Lower leg skin (tissue), 4 donors: ENCODE measurements around the gene NELL1. TPM values are rescaled to one million over a fixed set of nuclear protein-coding genes. Genes with fewer than 3 reads are reported as not detected.

Experiments
- DNase-seq, 2 donors: peaks; one replicate each; pipeline ENCODE4 v3.0.0-alpha.2; 2019; ENCODE audit warnings: low spot score in 2 of 2
- H3K4me3 ChIP-seq: fragments of 200-600 bp; sonication (generic); 2 replicates; pipeline ENCODE4 v1.5.1; 2017; ENCODE audit warnings: mild to moderate bottlenecking, low read depth; ENCODE audit not compliant: poor library complexity, severe bottlenecking
- CTCF ChIP-seq, 3 donors: fragments of 450-650 bp; IDR thresholded peaks; one replicate each; pipeline ENCODE4 v1.5.1; 2016; ENCODE audit warnings: antibody characterized with exemption in 3 of 3, mild to moderate bottlenecking in 3 of 3, moderate library complexity in 2 of 3
- POLR2A ChIP-seq, 2 donors: fragments of 450-650 bp; IDR thresholded peaks; one replicate each; pipeline ENCODE4 v1.6.1; 2016 to 2017; ENCODE audit warnings: antibody characterized with exemption in 2 of 2, mild to moderate bottlenecking in 1 of 2, moderate library complexity in 1 of 2
- WGBS, 2 donors: methylation state at CpG; one replicate each; pipeline ENCODE4 v1.1.5; 2018; 5-methylcytosine and 5-hydroxymethylcytosine counted together
- intact Hi-C: fragments of 100-400 bp; cut with DNase I; formaldehyde crosslinking; loops from one replicate; pipeline ENCODE4 v1.15.0; 2023; ENCODE audit warnings: low total_unique reads
- total RNA-seq, 4 donors: library from RNA; depleted of rRNA; stranded (reverse); fragments of >200 nt; gene quantifications; one replicate each; pipeline ENCODE4 v1.1.0, GENCODE V29; 2016

NELL1 gene
- total RNA-seq, 4 donors from 2014 or later: 0.12 to 0.29 (median 0.14) TPM

- 69 to 73% methylated on average over 4 of the region's 4 CpGs for WGBS, 2 donors
- no peak for TF ChIP-seq POLR2A (IDR thresholded peaks at IDR 0.05)
- no peak for TF ChIP-seq CTCF (IDR thresholded peaks at IDR 0.05)
- H3K4me3 ChIP-seq: no peak overlapping the region
- DNase-seq: no peak
- intact Hi-C loops: no loop called here
Measured at GRCh38 chr11:20739577-20739976, 70.2 kb downstream of the NELL1 start.

GRCh38 chr11:20754933-20755332, 85.5 kb downstream of the NELL1 start:
- H3K4me3 ChIP-seq: no peak overlapping the region
- WGBS, 2 donors: 14 to 16% methylated on average over 6 of the region's 6 CpGs
- TF ChIP-seq POLR2A (IDR thresholded peaks at IDR 0.05) (no peak), CTCF (IDR thresholded peaks at IDR 0.05) (no peak)
- intact Hi-C loops: no loop called here
- DNase-seq: no peak

GRCh38 chr11:20759541-20759940, 90.2 kb downstream of the NELL1 start:
- H3K4me3 ChIP-seq: no peak overlapping the region
- TF ChIP-seq CTCF (IDR thresholded peaks at IDR 0.05) (no peak), POLR2A (IDR thresholded peaks at IDR 0.05) (no peak)
- intact Hi-C loops: no loop called here
- WGBS, 2 donors: 81 to 86% methylated on average over 2 of the region's 2 CpGs
- DNase-seq: no peak

GRCh38 chr11:20760811-20761210, 91.4 kb downstream of the NELL1 start:
- no peak overlapping the region for H3K4me3 ChIP-seq
- intact Hi-C loops: no loop called here
- no peak for DNase-seq
- 86 to 91% methylated on average over 6 of the region's 6 CpGs for WGBS, 2 donors
- no peak for TF ChIP-seq POLR2A (IDR thresholded peaks at IDR 0.05)

GRCh38 chr11:20762116-20762844, 92.9 kb downstream of the NELL1 start:
- TF ChIP-seq POLR2A (IDR thresholded peaks at IDR 0.05): no peak
- TF ChIP-seq CTCF (IDR thresholded peaks at IDR 0.05): no peak
- no peak for DNase-seq
- H3K4me3 ChIP-seq: no peak overlapping the region
- 73 to 75% methylated on average over 13 of the region's 13 CpGs for WGBS, 2 donors
- intact Hi-C loops: no loop called here

- DNase-seq: no peak
- 71 to 74% methylated on average over 7 of the region's 7 CpGs for WGBS, 2 donors
- TF ChIP-seq POLR2A (IDR thresholded peaks at IDR 0.05): no peak
- no peak for TF ChIP-seq CTCF (IDR thresholded peaks at IDR 0.05)
- no peak overlapping the region for H3K4me3 ChIP-seq
- intact Hi-C loops: no loop called here
Measured at GRCh38 chr11:20762980-20763379, 93.6 kb downstream of the NELL1 start.
